Esophagus squamous epithelium (tissue), 4 donors: ENCODE results near the gene SH3BP5.

Source experiments
- POLR2A ChIP-seq, 4 donors: fragments of 450-650 bp; IDR thresholded peaks; one replicate each; pipeline ENCODE4 v1.6.1; 2017; ENCODE audit warnings: antibody characterized with exemption in 4 of 4, mild to moderate bottlenecking in 4 of 4, moderate library complexity in 3 of 4
- TF ChIP-seq, protein P1 (sequence below), 6 experiments: fragments of 450-650 bp in 4 of 6; fragments of 200-600 bp in 2 of 6; sonication (generic) in 2 of 6; IDR thresholded peaks; one replicate each; pipeline ENCODE4 v1.5.1; 2016 to 2019; ENCODE audit warnings: antibody characterized with exemption in 6 of 6, mild to moderate bottlenecking in 4 of 6, moderate library complexity in 4 of 6

DNA sequence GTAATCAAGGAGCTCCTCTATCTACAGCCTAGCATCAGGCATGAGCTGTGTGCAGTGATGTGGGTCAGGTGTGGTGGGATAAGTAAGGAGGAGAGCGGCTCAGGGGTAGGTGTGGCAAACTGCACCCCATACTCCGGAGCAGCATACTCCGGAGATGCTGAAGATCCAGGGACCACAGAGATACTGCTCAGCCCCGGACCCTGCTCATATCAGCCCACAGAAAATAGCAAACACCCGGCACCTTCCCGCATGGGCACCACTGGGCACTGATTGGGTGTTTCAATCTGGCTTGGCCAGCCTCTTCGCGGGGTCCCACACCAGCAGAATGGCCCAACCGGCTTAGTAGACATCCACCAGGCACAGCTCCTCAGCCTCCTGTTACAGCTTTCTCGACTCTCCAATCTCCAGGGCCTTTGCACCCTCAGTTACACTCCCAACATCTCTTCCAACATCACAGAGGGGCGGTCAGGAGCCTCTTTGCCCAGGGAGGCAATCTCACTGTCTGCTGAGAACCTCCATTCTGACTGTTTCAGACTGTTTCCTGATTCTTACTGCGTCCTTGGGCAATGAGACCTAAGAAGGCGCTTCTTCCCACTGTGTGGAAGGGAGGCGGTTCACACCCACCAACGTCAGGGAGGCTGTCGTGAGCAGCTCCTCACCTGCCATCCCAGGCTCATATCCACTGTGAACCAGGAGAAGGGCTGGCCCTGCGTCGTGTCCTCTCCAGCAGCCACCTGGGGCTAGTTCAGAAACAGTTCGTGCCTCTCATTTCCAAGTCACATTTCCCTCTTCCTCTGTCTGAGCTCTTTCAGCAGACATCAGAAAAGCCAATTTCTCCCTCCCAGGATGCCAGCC lies 66.5 kb downstream of the SH3BP5 start:
- TF ChIP-seq POLR2A (IDR thresholded peaks at IDR 0.05), result no peak
- TF ChIP-seq, protein P1, sequence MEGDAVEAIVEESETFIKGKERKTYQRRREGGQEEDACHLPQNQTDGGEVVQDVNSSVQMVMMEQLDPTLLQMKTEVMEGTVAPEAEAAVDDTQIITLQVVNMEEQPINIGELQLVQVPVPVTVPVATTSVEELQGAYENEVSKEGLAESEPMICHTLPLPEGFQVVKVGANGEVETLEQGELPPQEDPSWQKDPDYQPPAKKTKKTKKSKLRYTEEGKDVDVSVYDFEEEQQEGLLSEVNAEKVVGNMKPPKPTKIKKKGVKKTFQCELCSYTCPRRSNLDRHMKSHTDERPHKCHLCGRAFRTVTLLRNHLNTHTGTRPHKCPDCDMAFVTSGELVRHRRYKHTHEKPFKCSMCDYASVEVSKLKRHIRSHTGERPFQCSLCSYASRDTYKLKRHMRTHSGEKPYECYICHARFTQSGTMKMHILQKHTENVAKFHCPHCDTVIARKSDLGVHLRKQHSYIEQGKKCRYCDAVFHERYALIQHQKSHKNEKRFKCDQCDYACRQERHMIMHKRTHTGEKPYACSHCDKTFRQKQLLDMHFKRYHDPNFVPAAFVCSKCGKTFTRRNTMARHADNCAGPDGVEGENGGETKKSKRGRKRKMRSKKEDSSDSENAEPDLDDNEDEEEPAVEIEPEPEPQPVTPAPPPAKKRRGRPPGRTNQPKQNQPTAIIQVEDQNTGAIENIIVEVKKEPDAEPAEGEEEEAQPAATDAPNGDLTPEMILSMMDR (IDR thresholded peaks at IDR 0.05), result no peak
